ENCODE measurements around the gene WDR31. TPM values are rescaled to one million over a fixed set of nuclear protein-coding genes. Genes with fewer than 3 reads are reported as not detected.
A peak's percentile ranks its signal among the peaks of the same experiment; 100 is the strongest.
"Not testable (repeated sequence)": the region's sequence is repeated elsewhere in the genome, so short reads cannot be mapped to it uniquely, and the experiment has no call there.

The WDR31 gene
- total RNA-seq, 1 donor from 2014 or later: 3.0 TPM

GRCh38 chr9:113381909-113382411, 41.9 kb upstream of the WDR31 start:
- DNase-seq (ENCODE audit: low read depth): no peak
- no peaks in the 10 kb centered on the region for H3K36me3 ChIP-seq (ENCODE audit: control insufficient read depth, insufficient read depth, low read length)
- no peak for TF ChIP-seq CTCF (IDR thresholded peaks at IDR 0.05; ENCODE audit: insufficient read depth, low read length, poor library complexity, severe bottlenecking)
- no peaks in the 10 kb centered on the region for H3K27me3 ChIP-seq (ENCODE audit: control insufficient read depth, insufficient read depth, low read length)
- no peak overlapping the region for H3K4me3 ChIP-seq (ENCODE audit: low read depth, low read length)

- not testable (repeated sequence) for DNase-seq (ENCODE audit: low read depth); H3K36me3 ChIP-seq (ENCODE audit: control insufficient read depth, insufficient read depth, low read length); H3K4me3 ChIP-seq (ENCODE audit: low read depth, low read length); H3K27me3 ChIP-seq (ENCODE audit: control insufficient read depth, insufficient read depth, low read length)
Observed at GRCh38 chr9:113381441-113381840, 41.4 kb upstream of the WDR31 start.

GRCh38 chr9:113380869-113381378, 40.8 kb upstream of the WDR31 start:
- no peak overlapping the region for H3K4me3 ChIP-seq (ENCODE audit: low read depth, low read length)
- no peaks in the 10 kb centered on the region for H3K27me3 ChIP-seq (ENCODE audit: control insufficient read depth, insufficient read depth, low read length)
- no peak for TF ChIP-seq CTCF (IDR thresholded peaks at IDR 0.05; ENCODE audit: insufficient read depth, low read length, poor library complexity, severe bottlenecking)
- DNase-seq (ENCODE audit: low read depth): no peak
- H3K36me3 ChIP-seq (ENCODE audit: control insufficient read depth, insufficient read depth, low read length): no peaks in the 10 kb centered on the region

GRCh38 chr9:113379829-113380210, 39.7 kb upstream of the WDR31 start:
- not testable (repeated sequence) for DNase-seq (ENCODE audit: low read depth); H3K27me3 ChIP-seq (ENCODE audit: control insufficient read depth, insufficient read depth, low read length); H3K4me3 ChIP-seq (ENCODE audit: low read depth, low read length); H3K36me3 ChIP-seq (ENCODE audit: control insufficient read depth, insufficient read depth, low read length)

GRCh38 chr9:113379094-113379828, 39.2 kb upstream of the WDR31 start:
- H3K36me3 ChIP-seq (ENCODE audit: control insufficient read depth, insufficient read depth, low read length); DNase-seq (ENCODE audit: low read depth); H3K4me3 ChIP-seq (ENCODE audit: low read depth, low read length); H3K27me3 ChIP-seq (ENCODE audit: control insufficient read depth, insufficient read depth, low read length): not testable (repeated sequence)

- no peak for TF ChIP-seq CTCF (IDR thresholded peaks at IDR 0.05; ENCODE audit: insufficient read depth, low read length, poor library complexity, severe bottlenecking)
- Histone ChIP-seq H3K36me3 (ENCODE audit: control insufficient read depth, insufficient read depth, low read length) (no peaks in the 10 kb centered on the region), H3K4me3 (ENCODE audit: low read depth, low read length) (peak within 1 kb of the TSS; percentile 61), H3K27me3 (ENCODE audit: control insufficient read depth, insufficient read depth, low read length) (no peaks in the 10 kb centered on the region)
- peak; percentile 29 for DNase-seq (ENCODE audit: low read depth)
Observed at GRCh38 chr9:113376634-113377567, 36.8 kb upstream of the WDR31 start, which contains the start of gene HDHD3. TSS of gene HDHD3 (minus strand) at chr9:113376986. CDS start at chr9:113374354, 2,632 bp downstream.

Data from kidney epithelial cell (primary cell).